Measurements from ENCODE around the gene ATXN7L2.

The ATXN7L2 gene

GRCh38 chr1:109527846-109528695 is 44.4 kb downstream of the ATXN7L2 start:
- DNase-seq (ENCODE audit: low read depth), result no peak

GRCh38 chr1:109528712-109529111 is 45.0 kb downstream of the ATXN7L2 start:
- no peak for DNase-seq (ENCODE audit: low read depth)

DNA sequence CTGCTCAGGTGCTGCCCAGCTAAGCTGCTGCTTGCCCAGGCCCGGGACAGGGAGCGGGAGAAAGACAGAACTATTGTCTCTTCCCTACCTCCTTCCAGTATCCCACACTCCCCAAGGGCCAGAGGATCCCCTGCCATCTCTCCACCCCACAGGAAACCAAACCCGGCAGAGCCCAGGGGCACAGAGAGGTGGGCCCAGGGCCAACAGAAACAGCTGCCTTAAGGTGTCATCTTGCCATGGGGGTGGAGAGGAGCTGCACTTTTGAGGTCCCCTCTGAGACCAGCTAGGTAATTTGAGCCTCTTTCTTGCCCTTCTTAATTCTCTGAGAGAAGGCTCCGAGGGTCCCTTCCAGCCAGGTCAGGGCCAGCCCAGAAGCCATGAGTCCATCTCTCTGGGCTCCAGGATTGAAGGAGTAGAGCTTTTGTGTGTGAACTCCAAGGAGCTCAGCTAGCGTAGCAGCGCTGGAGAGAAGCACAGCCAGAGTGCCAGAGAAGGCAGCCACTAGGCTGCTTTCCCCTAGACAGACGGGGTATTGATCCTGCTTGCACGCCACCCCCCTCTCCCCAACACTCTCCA is 46.3 kb downstream of the ATXN7L2 start:
- DNase-seq (ENCODE audit: low read depth), result no peak

DNA sequence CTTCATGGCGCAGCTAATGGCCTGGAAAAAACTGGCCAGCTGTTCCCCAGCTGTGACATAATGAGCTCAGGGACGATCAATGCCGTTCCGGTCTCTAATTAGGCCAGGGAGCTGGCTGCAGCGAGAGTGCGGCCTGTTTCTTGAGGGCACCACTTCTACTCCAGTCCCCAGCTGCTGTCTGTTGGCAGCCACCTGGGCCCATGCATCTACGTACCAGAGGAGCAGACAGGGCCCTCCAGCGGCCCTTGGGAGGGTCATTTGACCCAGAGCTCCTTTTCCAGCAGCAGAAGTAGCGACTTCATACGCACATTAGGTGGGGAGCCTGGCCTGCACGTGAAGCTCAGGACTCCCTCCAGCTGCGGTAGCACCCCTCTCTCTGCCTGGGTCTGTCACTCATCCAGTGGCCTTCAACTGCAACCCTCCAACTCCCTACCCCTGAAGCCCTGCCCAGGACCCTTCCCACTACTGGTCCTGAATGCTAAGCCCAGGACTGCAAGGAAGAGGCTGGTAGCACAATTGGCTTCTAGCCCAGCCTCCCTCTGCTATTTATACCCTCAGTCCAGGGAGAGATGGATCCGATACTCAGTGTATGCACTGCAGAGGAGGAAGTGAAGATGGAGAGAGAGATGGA is 46.9 kb downstream of the ATXN7L2 start:
- no peak for DNase-seq (ENCODE audit: low read depth)

- no peak for DNase-seq (ENCODE audit: low read depth)
These were observed 47.7 kb downstream of the ATXN7L2 start for GRCh38 chr1:109531380-109531779.

GRCh38 chr1:109531826-109532364 is 48.2 kb downstream of the ATXN7L2 start:
- DNase-seq (ENCODE audit: low read depth), result peak; percentile 9

GRCh38 chr1:109532365-109533136 is 48.8 kb downstream of the ATXN7L2 start:
- peak; percentile 41 for DNase-seq (ENCODE audit: low read depth)

GRCh38 chr1:109534307-109534858 is 50.7 kb downstream of the ATXN7L2 start:
- no peak for DNase-seq (ENCODE audit: low read depth)

DNA sequence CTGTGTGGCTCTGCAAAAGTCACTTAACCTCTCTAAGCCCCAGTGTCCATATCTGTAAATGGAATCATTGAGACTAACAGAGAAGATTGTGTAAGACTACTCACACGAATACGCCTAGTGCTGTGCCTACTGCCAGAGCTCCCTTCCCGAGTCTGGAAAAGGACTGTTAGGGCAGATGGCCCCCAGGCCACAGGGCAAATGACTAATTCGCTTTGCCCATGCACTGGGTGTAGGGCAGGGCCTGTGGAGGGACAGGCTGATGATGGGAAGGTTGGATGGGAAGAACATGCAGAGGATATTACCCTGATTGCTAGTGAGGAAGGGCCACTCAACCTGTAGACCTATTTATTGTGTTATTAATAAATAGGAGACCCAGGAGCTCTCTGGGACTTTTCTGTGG is 51.8 kb downstream of the ATXN7L2 start:
- no peak for DNase-seq (ENCODE audit: low read depth)

- DNase-seq (ENCODE audit: low read depth), result no peak
These were observed 52.3 kb downstream of the ATXN7L2 start for GRCh38 chr1:109535971-109536491.

DNA sequence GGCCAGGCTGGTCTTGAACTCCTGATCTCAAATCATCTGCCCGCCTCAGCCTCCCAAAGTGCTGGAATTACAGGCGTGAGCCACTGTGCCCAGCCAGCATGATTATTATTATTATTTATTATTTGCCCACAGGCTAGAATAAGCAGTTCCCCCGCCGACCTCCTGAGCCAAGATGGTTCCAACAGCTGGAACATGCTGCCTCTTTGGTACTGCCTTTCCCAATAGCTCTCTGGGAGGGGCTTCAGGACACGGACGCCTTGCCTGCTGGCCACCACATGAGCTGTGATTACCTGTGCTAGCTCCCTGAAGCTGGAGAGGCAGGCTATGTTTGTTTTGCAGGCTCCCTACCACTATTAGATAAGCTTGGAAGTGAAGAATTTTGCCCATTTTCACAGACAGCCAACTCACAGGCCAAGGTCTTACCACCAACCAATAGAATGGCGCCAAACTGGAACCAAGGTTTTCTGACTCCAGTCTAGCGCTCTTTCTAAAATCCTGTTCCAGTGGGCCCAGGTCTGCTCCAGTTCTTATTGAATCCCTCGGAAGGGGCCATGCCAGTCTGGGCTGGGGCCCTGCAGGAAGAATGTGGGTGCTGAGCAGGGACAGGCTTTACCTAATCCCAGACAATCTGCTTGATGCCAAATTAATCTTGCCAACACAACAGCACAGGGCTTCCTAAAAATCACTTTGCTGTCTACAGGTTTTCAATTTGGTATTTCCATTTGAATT is 53.9 kb downstream of the ATXN7L2 start:
- DNase-seq (ENCODE audit: low read depth), result no peak

DNA sequence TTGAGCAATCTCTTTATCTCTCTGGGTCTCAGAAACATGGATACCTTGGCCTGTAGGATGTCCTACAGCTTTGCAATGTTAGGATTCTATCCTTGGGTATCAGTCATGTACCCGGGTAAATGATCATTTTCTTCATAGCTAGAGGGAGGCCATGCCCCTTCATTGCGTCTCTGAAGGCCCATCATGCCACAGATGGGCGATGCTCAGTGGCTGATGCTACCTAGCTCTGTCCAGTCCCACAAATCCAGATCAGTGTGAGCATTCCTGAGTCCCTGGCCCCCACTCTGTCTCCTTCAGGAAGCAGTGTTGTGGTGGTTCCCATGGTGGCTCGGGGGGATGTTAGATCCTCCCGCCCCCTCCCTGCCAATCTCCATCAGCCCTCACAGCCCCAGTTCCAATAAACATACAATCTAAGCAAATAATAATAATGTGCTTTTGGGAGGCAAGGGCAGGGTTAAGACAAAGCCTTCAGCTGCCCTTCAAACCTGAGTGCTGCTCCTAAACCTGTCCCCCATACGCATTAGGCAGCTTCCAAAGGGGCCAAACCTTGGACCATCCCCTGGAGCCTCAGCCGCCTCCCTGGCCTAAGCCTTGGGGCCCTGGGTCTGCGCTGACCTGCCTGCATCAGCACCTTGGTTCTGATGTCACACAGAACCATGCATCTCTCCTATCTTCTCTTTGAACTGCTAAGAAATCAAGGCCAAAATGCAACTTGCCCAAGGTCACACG is 55.3 kb downstream of the ATXN7L2 start:
- DNase-seq (ENCODE audit: low read depth), result no peak

GRCh38 chr1:109539676-109540075 is 56.0 kb downstream of the ATXN7L2 start, which contains the start of gene GPR61:
TSS of gene GPR61 (plus strand) at chr1:109539872. CDS start at chr1:109543023, 3,151 bp downstream.
- DNase-seq (ENCODE audit: low read depth), result no peak

GRCh38 chr1:109541102-109541501 is 57.4 kb downstream of the ATXN7L2 start:
- DNase-seq (ENCODE audit: low read depth), result no peak
